ENCODE measurements around the gene SSH2.
"Not testable (repeated sequence)": the region's sequence is repeated elsewhere in the genome, so short reads cannot be mapped to it uniquely, and the experiment has no call there.

The SSH2 gene

GRCh38 chr17:29833801-29834200 is 96.2 kb downstream of the SSH2 start:
- DNase-seq: no peak

- no peak for DNase-seq
These were observed 101.2 kb downstream of the SSH2 start for GRCh38 chr17:29828676-29829284.

DNA sequence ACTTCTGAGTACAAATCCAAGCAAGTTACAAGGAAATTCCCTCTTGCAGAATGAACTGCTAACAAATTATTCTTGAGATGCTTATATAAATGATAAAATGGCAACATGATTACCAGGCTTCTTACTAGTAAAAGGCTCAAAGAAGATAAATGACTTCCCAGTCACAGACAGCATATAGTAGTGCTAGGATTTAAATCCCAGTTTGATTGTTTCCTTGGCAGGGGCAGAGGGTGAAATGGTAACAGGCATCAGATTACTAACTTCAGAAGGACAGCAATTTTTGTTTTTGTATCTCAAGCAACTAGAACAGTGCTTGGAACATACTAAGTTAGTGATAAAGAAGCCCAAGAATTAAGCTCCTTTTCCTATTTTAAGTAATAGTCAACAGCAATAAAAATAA is 102.8 kb downstream of the SSH2 start:
- no peak for DNase-seq

GRCh38 chr17:29826114-29826692 is 103.8 kb downstream of the SSH2 start:
- DNase-seq: no peak

- no peak for DNase-seq
These were observed 104.4 kb downstream of the SSH2 start for GRCh38 chr17:29825604-29826003.

DNA sequence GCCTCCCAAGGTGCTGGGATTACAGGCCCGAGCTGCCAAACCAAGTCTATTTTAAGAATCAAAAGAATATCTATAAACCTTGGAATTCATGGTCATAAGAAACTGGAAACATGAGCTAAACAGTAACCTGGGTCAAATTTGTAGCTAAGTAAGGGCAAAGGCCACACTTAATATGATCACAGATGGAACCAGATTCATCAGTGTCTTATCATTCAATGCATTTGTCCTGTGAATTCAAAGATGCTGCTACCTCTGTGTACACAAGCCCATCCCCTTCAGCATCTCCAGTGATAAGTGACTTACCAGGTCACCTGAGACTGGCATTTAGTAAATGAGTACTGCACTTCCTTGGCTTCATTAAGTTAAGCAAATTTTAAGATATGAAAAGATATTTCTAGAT is 108.1 kb downstream of the SSH2 start:
- no peak for DNase-seq

DNA sequence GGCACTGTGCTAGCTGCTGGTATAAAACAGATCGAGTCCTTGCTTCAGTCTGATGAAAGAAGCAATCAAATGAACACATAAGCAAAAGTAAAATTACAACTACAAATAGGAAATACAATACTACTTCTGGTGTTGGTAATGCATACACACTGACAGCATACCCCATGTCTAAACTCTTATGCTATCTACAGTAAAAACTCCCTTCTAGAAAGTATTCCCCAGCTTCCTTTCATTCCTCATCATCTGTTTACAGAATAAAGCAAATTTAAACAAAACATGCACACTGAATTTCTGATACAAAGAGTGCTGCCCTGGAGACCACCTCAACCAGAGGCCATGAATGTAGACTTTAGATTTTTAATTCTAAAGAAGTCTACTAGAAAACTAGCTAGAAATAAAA is 109.6 kb downstream of the SSH2 start:
- no peak for DNase-seq

GRCh38 chr17:29807520-29808361 is 122.3 kb downstream of the SSH2 start:
- peak; percentile 48 for DNase-seq

GRCh38 chr17:29802246-29802645 is 127.8 kb downstream of the SSH2 start:
- no peak for DNase-seq

DNA sequence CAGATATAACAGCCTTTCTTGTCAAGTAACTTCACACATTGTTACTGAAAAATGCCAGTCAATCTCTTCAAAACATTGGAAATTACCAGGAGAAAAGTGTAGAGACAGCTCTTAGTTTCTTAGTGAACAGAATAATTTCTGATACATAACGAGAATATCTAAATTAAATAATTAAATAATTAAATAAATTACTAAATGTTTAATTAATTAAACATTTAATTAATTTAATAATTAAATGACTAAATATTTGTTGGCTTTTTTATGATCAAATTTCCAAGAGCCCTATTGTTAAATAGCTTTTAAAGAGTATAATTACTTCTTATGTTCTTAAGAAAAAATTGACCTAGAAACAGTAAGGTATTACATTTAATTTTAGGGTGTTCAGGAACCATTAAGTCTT is 129.6 kb downstream of the SSH2 start:
- no peak for DNase-seq

GRCh38 chr17:29796652-29797051 is 133.4 kb downstream of the SSH2 start:
- no peak for DNase-seq

DNA sequence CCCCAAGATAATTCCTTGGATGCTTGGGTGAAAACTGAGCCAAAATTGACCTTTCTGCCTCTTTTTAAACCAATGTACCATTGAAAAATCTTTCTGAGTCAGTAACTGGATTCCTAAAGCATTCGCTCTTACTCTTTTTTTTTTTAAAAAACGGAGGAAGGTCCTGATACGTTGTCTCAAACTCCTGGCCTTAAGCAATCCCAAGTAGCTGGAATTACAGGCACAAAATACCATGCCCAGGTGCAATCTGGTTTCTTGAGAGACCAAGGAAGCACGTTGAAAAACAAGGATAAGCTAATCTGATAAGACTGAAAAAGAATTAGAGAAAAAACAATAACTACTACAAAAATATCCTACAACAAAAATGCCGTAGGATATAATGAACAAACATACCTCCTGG is 136.5 kb downstream of the SSH2 start:
- DNase-seq: no peak

DNA sequence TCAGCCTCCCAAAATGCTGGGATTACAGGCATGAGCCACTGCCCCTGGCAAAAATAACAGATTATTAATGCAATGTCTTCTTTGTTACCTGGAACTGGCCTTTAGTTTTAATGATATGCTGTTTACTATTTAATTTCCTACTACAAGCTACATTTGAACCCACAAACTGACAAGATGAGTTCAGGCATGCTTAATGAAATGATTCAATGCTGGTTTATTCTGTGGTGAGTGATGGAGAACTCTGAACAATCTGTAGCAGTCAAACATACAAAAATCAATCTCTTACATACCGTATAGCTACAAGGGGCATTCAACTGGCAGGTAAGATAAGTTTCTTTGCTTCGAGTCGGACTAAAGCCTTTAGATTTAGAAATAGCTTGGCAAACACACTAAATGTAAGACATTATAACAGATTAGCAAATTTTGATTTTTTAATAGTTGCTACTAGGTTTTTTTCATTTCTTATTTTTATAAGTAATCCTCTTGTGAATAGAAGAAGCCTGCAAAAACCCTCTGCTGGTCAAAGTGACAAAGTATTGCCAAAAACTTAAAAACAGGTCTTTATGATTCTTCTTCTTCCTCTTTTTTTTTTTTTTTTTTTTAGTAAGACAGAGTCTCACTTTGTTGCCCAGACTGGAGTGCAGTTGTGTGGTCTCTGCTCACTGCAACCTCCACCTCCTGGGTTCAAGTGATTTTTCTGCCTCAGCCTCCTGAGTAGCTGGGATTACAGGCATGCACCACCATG is 138.5 kb downstream of the SSH2 start:
- DNase-seq: no peak

- no peak for DNase-seq
These were observed 140.5 kb downstream of the SSH2 start for GRCh38 chr17:29789196-29790170.

DNA sequence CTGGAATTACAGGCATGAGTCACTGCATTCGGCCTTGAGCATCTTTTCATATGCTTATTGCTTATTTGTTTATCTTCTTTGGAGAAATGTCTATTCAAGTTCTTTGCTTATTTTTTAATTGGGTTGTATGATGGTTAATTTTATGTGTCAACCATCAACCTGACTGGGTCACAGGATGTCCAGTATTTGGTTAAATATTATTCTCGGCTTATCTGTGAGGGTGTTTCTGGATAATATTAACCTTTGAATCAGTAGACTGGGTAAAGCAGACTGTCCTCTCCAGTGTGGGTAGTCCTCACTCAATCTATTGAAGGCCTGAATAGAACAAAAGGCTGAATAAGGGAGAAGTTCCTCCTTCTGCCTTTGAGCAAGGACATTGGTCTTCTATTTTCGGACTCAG is 142.0 kb downstream of the SSH2 start:
- DNase-seq: no peak

DNA sequence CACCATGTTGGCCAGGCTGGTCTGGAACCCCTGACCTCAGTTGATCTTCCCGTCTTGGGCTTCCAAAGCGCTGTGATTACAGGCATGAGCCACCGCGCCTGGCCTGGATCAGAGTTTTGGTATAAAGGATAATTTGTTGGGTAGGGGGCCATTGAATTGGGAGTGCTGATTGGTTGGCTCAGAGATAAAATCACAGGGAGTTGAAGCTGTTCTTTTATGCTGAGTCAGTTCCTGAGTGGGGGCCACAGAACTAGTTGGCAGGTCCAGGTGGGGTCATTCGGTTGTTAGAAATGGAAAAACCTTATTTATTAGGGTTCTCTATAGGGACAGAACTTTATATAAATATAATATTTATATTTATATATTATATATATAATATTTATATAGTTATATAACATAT is 147.1 kb downstream of the SSH2 start:
- no peak for DNase-seq

DNA sequence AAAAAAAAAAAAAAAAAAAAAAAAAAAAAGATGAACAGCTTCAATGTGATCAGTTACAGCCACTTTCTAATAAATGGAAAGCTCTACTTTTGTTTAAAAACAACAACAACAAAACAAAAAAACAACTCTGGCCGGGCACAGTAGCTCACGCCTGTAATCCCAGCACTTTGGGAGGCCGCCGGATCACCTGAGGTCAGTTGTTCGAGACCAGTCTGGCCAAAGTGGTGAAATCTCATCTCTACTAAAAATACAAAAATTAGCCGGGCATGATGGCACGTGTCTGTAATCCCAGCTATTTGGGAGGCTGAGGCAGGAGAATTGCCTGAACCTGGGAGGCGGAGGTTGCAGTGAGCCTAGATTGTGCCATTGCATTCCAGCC is 150.2 kb downstream of the SSH2 start:
- not testable (repeated sequence) for DNase-seq

DNA sequence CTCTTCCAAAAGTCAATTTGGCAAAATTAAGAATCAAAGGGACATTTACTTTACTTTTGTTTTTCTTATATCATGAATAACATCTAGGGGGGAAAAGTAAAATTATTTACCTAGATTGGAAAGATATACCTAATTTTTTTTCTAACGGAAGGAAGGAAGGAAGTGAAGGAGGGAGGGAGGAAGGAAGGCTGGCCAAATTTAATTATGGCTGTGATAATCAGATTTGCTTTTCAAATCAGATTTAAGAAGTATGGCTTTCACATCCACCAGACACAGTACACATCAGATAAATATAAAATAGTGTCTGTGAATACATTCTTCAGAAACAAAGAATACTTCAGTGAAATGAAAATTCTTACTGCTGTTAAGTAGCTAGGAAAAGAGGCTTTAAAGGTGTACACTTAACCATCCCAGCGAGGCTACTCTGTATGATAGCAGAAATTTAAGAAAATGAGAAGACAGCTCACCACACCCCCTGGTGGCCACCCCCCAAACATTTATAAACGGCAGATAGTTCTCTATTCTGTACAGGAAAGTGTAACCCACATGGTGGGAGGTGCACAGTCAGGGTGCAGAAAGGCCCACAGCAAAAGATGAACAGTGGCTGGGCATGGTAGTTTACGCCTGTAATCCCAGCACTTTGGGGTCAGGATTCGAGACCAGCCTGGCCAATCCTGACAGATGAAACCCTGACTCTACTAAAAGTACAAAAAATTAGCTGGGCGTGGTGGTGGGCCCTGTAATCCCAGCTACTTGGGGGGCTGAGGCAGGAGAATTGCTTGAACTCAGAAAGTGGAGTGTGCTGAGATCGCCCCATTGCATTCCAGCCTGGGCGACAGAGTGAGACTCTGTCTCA is 150.8 kb downstream of the SSH2 start:
- peak; percentile 73 for DNase-seq

DNA sequence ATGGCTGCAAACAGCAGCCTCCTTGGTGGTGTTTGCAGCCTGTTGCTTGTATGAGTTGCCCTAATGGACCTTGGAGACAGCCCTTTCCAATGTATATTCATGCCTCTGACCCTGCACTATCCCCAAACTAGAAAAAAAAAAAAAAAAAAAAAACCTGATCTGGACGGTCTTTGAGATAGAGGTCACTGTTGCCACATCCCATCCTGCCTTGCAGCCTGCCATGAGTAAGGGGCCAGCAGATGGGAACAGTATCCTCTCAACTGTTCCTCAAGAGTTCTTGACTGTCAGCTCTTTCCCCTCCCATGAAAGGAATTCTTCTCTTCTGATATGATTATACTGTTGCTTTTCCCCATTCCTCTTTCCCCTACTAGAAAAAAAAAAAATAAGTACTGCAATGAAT is 152.4 kb downstream of the SSH2 start:
- DNase-seq: no peak

- DNase-seq: no peak
These were observed 154.0 kb downstream of the SSH2 start for GRCh38 chr17:29776026-29776425.

- DNase-seq: no peak
These were observed 157.0 kb downstream of the SSH2 start for GRCh38 chr17:29772981-29773380.

Measured in CD4-positive, alpha-beta T cell treated with Interferon gamma for 1 hour (primary cell).